ENCODE results near the gene TENM3. TPM values are rescaled to one million over a fixed set of nuclear protein-coding genes. Genes with fewer than 3 reads are reported as not detected.

TENM3 gene
- total RNA-seq, 2 experiments from 2014 or later: not detected

- no peak overlapping the region for H3K4me3 Mint-ChIP-seq
- no peaks in the 10 kb centered on the region for H3K36me3 ChIP-seq (ENCODE audit: insufficient read depth, low read length)
- H3K4me3 ChIP-seq (ENCODE audit: low read length): no peak overlapping the region
- peaks cover 23 to 29% of the 10 kb centered on the region in 2 experiments for H3K27me3 ChIP-seq (ENCODE audit: control insufficient read depth in 1 of 2, insufficient read depth in 2 of 2, low read length in 2 of 2)
- H3K4me1 ChIP-seq (ENCODE audit: insufficient read depth, low read length): no peaks in the 10 kb centered on the region
- no peak overlapping the region for H3K27ac Mint-ChIP-seq
- ChIA-PET CTCF (no interaction called here), POLR2A (no interaction called here)
- H3K9me3 ChIP-seq (ENCODE audit: control insufficient read depth in 1 of 2, insufficient read depth in 1 of 2, low read length in 2 of 2): no peaks in the 10 kb centered on the region
- H3K27me3 Mint-ChIP-seq: peaks cover 49% of the 10 kb centered on the region
- no peak for DNase-seq
- no peak for ATAC-seq (ENCODE audit: poor library complexity)
- intact Hi-C loops (cut with DNase I, micrococcal nuclease): no loop called here
- H3K27ac ChIP-seq (ENCODE audit: low read depth in 1 of 2, low read length in 2 of 2): no peak overlapping the region
- no peaks in the 10 kb centered on the region for H3K4me1 Mint-ChIP-seq (ENCODE audit: low read depth)
- H3K9me3 Mint-ChIP-seq: no peaks in the 10 kb centered on the region
- TF ChIP-seq CTCF (IDR thresholded peaks at IDR 0.05): no peak
- no peaks in the 10 kb centered on the region for H3K36me3 Mint-ChIP-seq (ENCODE audit: low read depth)
These were observed 595.3 kb downstream of the TENM3 start for GRCh38 chr4:182838535-182838934.

GRCh38 chr4:182839256-182839655 is 596.1 kb downstream of the TENM3 start:
- H3K4me1 Mint-ChIP-seq (ENCODE audit: low read depth): no peaks in the 10 kb centered on the region
- H3K27me3 Mint-ChIP-seq: peaks cover 55% of the 10 kb centered on the region
- Histone ChIP-seq H3K4me1 (ENCODE audit: insufficient read depth, low read length) (no peaks in the 10 kb centered on the region), H3K27me3 (ENCODE audit: control insufficient read depth in 1 of 2, insufficient read depth in 2 of 2, low read length in 2 of 2) (peaks cover 23 to 29% of the 10 kb centered on the region in 2 experiments), H3K9me3 (ENCODE audit: control insufficient read depth in 1 of 2, insufficient read depth in 1 of 2, low read length in 2 of 2) (no peaks in the 10 kb centered on the region), H3K36me3 (ENCODE audit: insufficient read depth, low read length) (no peaks in the 10 kb centered on the region), H3K27ac (ENCODE audit: low read depth in 1 of 2, low read length in 2 of 2) (no peak overlapping the region), H3K4me3 (ENCODE audit: low read length) (no peak overlapping the region)
- ChIA-PET POLR2A (no interaction called here), CTCF (no interaction called here)
- intact Hi-C loops (cut with DNase I, micrococcal nuclease): no loop called here
- no peak for TF ChIP-seq CTCF (IDR thresholded peaks at IDR 0.05)
- no peak overlapping the region for H3K4me3 Mint-ChIP-seq
- DNase-seq: no peak
- no peaks in the 10 kb centered on the region for H3K9me3 Mint-ChIP-seq
- no peak for ATAC-seq (ENCODE audit: poor library complexity)
- no peak overlapping the region for H3K27ac Mint-ChIP-seq
- H3K36me3 Mint-ChIP-seq (ENCODE audit: low read depth): no peaks in the 10 kb centered on the region

GRCh38 chr4:182840108-182840507 is 596.9 kb downstream of the TENM3 start:
- Histone ChIP-seq H3K27ac (ENCODE audit: low read depth in 1 of 2, low read length in 2 of 2) (no peak overlapping the region), H3K36me3 (ENCODE audit: insufficient read depth, low read length) (no peaks in the 10 kb centered on the region), H3K4me1 (ENCODE audit: insufficient read depth, low read length) (no peaks in the 10 kb centered on the region), H3K27me3 (ENCODE audit: control insufficient read depth in 1 of 2, insufficient read depth in 2 of 2, low read length in 2 of 2) (peaks cover 17 to 25% of the 10 kb centered on the region in 2 experiments), H3K9me3 (ENCODE audit: control insufficient read depth in 1 of 2, insufficient read depth in 1 of 2, low read length in 2 of 2) (no peaks in the 10 kb centered on the region), H3K4me3 (ENCODE audit: low read length) (no peak overlapping the region)
- no peaks in the 10 kb centered on the region for H3K36me3 Mint-ChIP-seq (ENCODE audit: low read depth)
- intact Hi-C loops (cut with DNase I, micrococcal nuclease): no loop called here
- H3K4me3 Mint-ChIP-seq: no peak overlapping the region
- POLR2A ChIA-PET: no interaction called here
- peaks cover 59% of the 10 kb centered on the region for H3K27me3 Mint-ChIP-seq
- H3K27ac Mint-ChIP-seq: no peak overlapping the region
- no peaks in the 10 kb centered on the region for H3K4me1 Mint-ChIP-seq (ENCODE audit: low read depth)
- ATAC-seq (ENCODE audit: poor library complexity): no peak
- TF ChIP-seq CTCF (IDR thresholded peaks at IDR 0.05): no peak
- CTCF ChIA-PET: no interaction called here
- no peaks in the 10 kb centered on the region for H3K9me3 Mint-ChIP-seq
- no peak for DNase-seq
